H1 (cell line): Measurements from ENCODE around the gene ZBTB46.

Source experiments
- CBX8 ChIP-seq: fragments of 300-800, 300-1000 bp; sonication (generic); IDR thresholded peaks from 2 replicates; pipeline ENCODE4 v1.7.1; 2016; ENCODE audit warnings: low read depth, low read length, borderline replicate concordance
- CTCF ChIP-seq, 3 experiments: IDR thresholded peaks; 1 replicate in 2 of 3; 2 replicates in 1 of 3; pipeline versions ENCODE4 v1.5.1 to v1.6.1; 2011; ENCODE audit warnings: low read length in 3 of 3, mild to moderate bottlenecking in 3 of 3, inconsistent platforms in 2 of 3, low read depth in 1 of 3, moderate library complexity in 1 of 3; ENCODE audit not compliant: insufficient read depth in 1 of 3; ENCODE audit errors: control extremely low read depth in 1 of 3
- EZH2 ChIP-seq: fragments of 200-600 bp; sonication (generic); IDR thresholded peaks from 2 replicates; pipeline ENCODE4 v1.7.1; 2012; ENCODE audit warnings: low read depth, mild to moderate bottlenecking, moderate library complexity, low read length, inconsistent platforms; ENCODE audit not compliant: severe bottlenecking
- MAX ChIP-seq: IDR thresholded peaks from 2 replicates; pipeline ENCODE4 v1.6.1; 2012; ENCODE audit warnings: inconsistent platforms
- NRF1 ChIP-seq: IDR thresholded peaks from 2 replicates; pipeline ENCODE4 v1.6.1; 2011; ENCODE audit warnings: mild to moderate bottlenecking, low read depth, low read length, improper control_type of control experiment
- POLR2A ChIP-seq, 2 experiments: IDR thresholded peaks; 1 replicate in 1 of 2; 2 replicates in 1 of 2; pipeline ENCODE4 v1.6.1; 2011; ENCODE audit warnings: low read depth in 2 of 2, low read length in 2 of 2, mild to moderate bottlenecking in 2 of 2; ENCODE audit errors: control extremely low read depth in 1 of 2
- RAD21 ChIP-seq, 2 experiments: IDR thresholded peaks in 1 of 2; conservative IDR thresholded peaks in 1 of 2; 2 replicates each; pipeline ENCODE4 v1.6.1; 2011; ENCODE audit warnings: low read depth in 2 of 2, low read length in 2 of 2, improper control_type of control experiment in 1 of 2, inconsistent platforms in 1 of 2, mild to moderate bottlenecking in 1 of 2, moderate library complexity in 1 of 2
- RFX5 ChIP-seq: IDR thresholded peaks from 2 replicates; pipeline ENCODE4 v1.6.1; 2011; ENCODE audit warnings: low read depth, low read length, improper control_type of control experiment, borderline replicate concordance
- TAF1 ChIP-seq: IDR thresholded peaks from 2 replicates; pipeline ENCODE4 v1.6.1; 2011; ENCODE audit warnings: mild to moderate bottlenecking, low read depth, low read length
- YY1 ChIP-seq: IDR thresholded peaks from 2 replicates; pipeline ENCODE4 v1.6.1; 2011; ENCODE audit warnings: low read depth, mild to moderate bottlenecking, low read length

- TF ChIP-seq EZH2 (no peak), CTCF (IDR thresholded peaks at IDR 0.05; ENCODE audit: control extremely low read depth in 1 of 3, insufficient read depth in 1 of 3, low read depth in 1 of 3, low read length in 3 of 3) (no peak), NRF1 (no peak), CBX8 (no peak), RFX5 (no peak), MAX (no peak), POLR2A (IDR thresholded peaks at IDR 0.05; ENCODE audit: control extremely low read depth in 1 of 2, low read depth in 2 of 2, low read length in 2 of 2) (no peak), YY1 (no peak), RAD21 (IDR thresholded peaks at IDR 0.05 in 1 of 2, conservative IDR thresholded peaks at IDR 0.05 in 1 of 2; ENCODE audit: low read depth in 2 of 2, low read length in 2 of 2) (no peak), TAF1 (no peak)
Measured at GRCh38 chr20:63747622-63748069, 83.4 kb downstream of the ZBTB46 start.
